Measurements from ENCODE around the gene ZNF44.
"Not testable (repeated sequence)": the region's sequence is repeated elsewhere in the genome, so short reads cannot be mapped to it uniquely, and the experiment has no call there.

Gene ZNF44

GRCh38 chr19:12294249-12295158 lies at the start of gene ZNF44:
Gene ZNF44, minus strand, starts transcription at chr19:12294883. Its CDS starts 189 bp downstream, at chr19:12294694.
- DNase-seq, result peak; percentile 97

- peak; percentile 98 for DNase-seq
These were observed 38.8 kb upstream of the ZNF44 start, which contains the start of gene ZNF563 for GRCh38 chr19:12333162-12334159. Gene ZNF563, minus strand, starts transcription at chr19:12333633. Its CDS starts 151 bp downstream, at chr19:12333482.

GRCh38 chr19:12331211-12331941 lies 36.7 kb upstream of the ZNF44 start:
- peak; percentile 64 for DNase-seq

- no peak for DNase-seq
These were observed 35.7 kb upstream of the ZNF44 start for GRCh38 chr19:12330340-12330739.

DNA sequence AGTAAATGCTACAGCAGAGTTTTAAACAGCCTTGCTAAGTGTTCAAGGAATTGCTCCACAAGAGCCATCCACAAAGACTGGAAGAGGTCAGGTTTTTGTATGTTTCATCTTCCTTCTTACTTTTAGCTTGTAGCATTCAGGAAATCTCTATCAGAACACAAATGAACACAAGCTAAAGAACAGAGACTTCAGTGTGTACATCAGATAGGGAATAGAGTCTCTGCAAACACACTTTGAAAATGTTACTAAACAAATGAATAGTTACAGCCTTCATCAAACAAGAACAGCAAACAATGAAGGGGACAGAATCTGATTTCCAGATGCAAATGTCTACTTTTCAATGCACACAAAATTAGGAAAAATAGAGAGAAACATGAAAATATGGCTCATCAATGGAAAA lies 31.0 kb upstream of the ZNF44 start:
- no peak for DNase-seq

DNA sequence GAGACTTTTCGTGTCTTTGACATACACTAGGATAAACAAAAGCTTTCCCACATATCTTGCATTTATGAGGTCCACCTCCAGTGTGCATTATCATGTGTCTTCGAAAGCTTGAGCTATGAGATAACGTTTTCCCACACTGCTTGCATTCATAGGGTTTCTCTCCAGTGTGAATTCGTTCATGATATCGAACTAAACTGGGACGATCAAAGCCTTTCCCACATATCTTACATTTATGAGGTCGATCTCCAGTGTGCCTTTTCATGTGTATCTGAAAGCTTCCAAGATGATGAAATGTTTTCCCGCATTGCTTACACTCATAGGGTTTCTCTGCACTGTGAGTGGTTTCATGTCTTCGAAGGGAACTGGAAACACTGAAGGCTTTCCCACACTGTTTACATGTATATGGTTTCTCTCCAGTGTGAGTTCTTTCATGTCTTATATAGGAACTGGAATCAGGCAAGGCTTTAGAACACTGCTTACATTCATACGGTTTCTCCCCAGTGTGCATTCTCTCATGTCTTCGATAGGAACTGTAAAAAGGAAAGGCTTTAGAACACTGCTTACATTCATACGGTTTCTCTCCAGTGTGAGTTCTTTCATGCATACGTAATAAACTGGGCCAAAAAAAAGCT lies 24.2 kb upstream of the ZNF44 start:
- DNase-seq, result no peak

DNA sequence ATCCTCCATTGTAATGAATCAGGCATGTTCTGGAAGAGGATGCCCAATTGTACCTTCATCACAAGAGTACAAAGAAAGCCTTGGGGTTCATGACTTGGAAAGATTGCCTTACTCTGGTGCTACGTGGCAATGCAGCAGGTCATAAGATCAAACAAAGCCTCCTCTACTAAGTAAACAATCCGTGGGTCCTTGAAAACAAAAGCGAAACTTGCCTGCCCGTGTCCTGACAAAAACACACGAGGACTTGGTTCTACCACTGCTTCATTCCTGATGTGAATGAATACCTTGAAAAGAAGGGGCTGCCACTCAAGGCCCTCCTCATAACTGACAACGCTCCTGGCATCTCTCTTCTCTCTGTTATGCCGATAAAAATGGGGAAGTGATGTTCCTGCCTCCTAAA lies 19.9 kb upstream of the ZNF44 start:
- no peak for DNase-seq

DNA sequence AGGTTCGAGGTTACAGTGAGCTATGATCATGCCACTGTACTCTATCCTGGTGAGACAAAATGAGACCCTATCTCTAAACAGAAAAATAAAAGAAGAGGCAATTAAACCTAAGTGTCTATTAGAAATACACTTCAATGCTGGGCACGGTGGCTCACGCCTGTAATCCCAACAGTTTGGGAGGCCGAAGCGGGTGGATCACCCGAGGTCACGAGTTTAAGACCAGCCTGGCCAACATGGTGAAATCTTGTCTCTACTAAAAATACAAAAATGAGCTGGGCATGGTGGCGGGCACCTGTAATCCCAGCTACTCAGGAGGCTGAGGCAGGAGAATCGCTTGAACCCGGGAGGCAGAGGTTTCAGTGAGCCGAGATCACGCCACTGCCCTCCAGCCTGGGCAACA lies 14.2 kb upstream of the ZNF44 start:
- DNase-seq, result not testable (repeated sequence)

DNA sequence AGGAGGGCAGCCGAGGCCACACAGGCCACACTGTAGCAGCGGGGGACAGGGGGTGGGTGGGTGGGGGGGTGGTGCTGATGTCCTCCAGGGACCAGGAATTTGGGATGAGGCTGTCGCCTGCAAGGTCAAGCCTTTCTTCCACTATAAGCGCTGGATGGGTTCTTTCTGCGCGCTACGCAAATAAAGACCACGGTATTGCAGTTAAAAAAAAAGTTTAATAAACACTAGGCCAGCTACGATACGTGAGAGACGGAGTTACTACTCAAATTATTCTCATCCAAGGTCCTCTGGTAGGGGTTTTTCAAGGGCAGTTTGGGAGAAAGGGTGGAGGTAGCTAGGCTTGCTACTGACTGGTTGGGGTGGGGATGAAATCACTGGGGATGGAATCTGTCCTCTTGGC lies 508 bp upstream of the ZNF44 start:
- no peak for DNase-seq

DNA sequence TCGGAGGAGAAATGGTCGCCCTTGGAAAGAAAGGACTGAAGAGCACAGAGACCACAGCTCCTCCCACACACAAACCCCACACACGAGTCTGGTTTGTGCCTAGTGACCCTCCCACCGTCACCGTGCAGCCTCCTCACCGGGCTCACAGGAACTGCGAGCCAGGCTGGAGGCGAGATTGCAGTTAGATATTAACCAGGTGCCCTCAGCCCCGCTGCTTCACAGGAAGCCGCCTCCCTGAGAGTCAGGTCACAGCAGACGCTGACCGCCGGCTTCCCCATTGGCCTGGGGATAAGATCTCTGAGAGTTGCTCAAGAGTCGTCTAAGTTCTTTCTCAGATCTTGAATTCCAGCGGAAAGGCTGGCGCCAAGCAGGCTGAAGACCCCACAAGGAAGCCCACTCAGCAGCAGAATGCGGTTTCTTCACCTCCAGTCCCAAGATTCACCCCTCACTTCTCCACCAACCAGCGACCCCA lies 870 bp downstream of the ZNF44 start:
- peak; percentile 75 for DNase-seq

- DNase-seq, result no peak
These were observed 5.0 kb downstream of the ZNF44 start for GRCh38 chr19:12289790-12290065.

GRCh38 chr19:12287958-12288500 lies 6.7 kb downstream of the ZNF44 start:
- DNase-seq, result no peak

DNA sequence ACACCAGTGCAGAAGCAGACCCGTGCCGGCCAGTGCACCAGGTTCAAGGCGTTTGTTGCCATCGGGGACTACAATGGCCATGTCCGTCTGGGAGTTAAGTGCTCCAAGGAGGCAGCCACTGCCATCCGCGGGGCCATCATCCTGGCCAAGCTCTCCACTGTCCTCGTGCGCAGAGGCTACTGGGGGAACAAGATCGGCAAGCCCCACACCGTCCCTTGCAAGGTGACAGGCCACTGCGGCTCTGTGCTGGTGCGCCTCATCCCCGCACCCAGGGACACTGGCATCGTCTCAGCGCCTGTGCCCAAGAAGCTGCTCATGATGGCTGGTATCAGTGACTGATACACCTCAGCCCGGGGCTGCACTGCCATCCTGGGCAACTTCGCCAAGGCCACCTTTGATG lies 10.1 kb downstream of the ZNF44 start:
- DNase-seq, result no peak

DNA sequence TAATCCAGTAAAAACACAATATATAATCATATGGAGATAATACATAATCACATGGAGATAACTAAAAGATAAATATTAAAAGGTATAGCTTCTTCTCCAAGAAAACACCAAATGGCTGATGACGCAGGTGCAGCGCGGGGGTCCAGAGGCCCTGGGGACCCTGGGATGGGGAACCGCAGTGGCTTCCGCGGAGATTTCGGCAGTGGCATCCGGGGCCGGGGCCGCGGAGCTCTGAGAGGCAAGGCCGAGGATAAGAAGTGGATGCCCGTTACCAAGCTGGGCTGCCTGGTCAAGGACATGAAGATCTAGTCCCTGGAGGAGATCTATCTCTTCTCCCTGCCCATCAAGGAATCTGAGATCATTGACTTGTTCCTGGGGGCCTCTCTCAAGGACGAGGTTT lies 10.5 kb downstream of the ZNF44 start:
- DNase-seq, result no peak

DNA sequence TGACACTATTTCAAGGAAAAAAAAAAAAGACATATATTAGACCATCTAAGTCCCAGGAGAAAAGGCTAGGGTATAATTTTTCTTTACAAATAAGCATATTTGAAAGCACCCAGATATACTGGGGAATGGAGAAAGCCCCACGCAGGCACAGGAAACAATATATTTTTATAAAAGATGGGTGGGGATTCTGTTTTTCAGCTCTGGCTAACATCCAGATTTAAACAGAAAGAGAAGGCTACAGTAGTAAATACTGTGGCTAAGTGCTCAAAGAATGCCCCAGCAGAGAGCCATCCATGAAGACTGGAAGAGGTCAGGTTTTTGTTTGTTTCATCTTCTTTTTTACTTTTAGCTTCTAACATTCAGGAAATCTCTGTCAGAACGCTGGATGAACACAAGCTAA lies 16.0 kb downstream of the ZNF44 start:
- DNase-seq, result no peak

DNA sequence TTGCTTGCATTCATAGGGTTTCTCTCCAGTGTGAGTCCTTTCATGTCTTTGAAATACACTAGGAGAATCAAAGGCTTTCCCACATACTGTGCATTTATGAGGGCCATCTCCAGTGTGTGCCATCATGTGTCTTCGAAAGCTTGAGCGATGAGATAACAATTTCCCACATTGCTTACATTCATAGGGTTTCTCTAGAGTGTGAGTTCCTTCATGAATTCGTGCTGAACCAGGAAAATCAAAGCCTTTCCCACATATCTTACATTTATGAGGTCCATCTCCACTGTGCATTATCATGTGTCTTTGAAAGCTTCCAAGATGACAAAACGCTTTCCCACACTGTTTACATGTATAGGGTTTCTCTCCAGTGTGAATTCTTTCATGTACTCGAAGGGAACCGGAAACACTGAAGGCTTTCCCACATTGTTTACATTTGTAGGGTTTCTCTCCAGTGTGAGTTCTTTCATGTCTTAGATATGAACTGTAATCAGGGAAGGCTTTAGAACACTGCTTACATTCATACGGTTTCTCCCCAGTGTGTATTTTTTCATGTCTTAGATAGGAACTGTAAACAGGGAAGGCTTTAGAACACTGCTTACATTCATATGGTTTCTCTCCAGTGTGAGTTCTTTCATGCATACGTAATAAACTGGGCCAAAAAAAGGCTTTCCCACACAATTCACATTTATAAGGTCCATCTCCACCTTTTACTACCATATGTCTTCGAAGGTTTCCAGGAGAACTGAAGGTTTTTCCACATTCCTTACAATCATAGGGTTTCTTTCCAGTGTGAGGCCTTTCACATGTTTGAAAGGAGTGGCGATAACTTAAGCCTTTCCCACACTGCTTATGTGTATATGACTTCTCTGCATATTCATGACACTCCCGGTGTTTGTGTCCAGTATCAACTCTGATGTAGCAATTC lies 21.4 kb downstream of the ZNF44 start:
- DNase-seq, result no peak

GRCh38 chr19:12272386-12272785 lies 22.3 kb downstream of the ZNF44 start:
- DNase-seq, result no peak

DNA sequence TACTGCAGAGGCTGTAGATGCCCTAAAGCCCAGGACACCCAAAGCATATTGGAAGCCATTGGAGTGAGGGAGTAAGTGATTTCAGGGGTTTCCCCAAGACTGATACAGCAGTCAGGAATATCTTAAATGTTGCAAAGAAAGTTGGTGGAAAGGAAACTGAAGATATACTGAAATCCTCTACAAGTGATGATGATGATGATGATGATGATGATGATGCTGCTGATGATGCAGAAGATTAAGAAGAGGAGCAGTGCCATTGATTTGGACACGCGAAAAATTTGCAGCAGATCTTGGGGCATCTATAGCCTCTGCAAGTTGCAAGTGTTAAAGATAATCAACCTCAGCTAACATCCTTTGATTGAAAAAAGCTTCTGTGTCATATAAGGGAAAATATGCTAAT lies 23.8 kb downstream of the ZNF44 start:
- no peak for DNase-seq

GRCh38 chr19:12265921-12266704 lies 28.6 kb downstream of the ZNF44 start:
- no peak for DNase-seq

GRCh38 chr19:12261554-12261953 lies 33.1 kb downstream of the ZNF44 start:
- DNase-seq, result no peak
